ENCODE results near the gene CCT8L2. TPM values are rescaled to one million over a fixed set of nuclear protein-coding genes. Genes with fewer than 3 reads are reported as not detected.
"Not testable (repeated sequence)": the region's sequence is repeated elsewhere in the genome, so short reads cannot be mapped to it uniquely, and the experiment has no call there.

Gene CCT8L2
- polyA plus RNA-seq, 3 donors, result 0.09 TPM; not detected in 2

- DNase-seq (ENCODE audit: extremely low read depth in 1 of 11, low read depth in 9 of 11, low spot score in 4 of 11), result no peak
Measured at GRCh38 chr22:16563555-16564520, 28.8 kb downstream of the CCT8L2 start.

GRCh38 chr22:16562711-16563554 lies 29.7 kb downstream of the CCT8L2 start:
- DNase-seq (ENCODE audit: extremely low read depth in 1 of 11, low read depth in 9 of 11, low spot score in 4 of 11), result no peak

- DNase-seq (ENCODE audit: extremely low read depth in 1 of 11, low read depth in 9 of 11, low spot score in 4 of 11), result not testable (repeated sequence)
Measured at GRCh38 chr22:16561093-16561658, 31.4 kb downstream of the CCT8L2 start.

- not testable (repeated sequence) for DNase-seq (ENCODE audit: extremely low read depth in 1 of 11, low read depth in 9 of 11, low spot score in 4 of 11)
Measured at GRCh38 chr22:16560651-16561050, 32.0 kb downstream of the CCT8L2 start.

- DNase-seq (ENCODE audit: extremely low read depth in 1 of 11, low read depth in 9 of 11, low spot score in 4 of 11), result not testable (repeated sequence)
Measured at GRCh38 chr22:16559996-16560395, 32.6 kb downstream of the CCT8L2 start.

GRCh38 chr22:16559056-16559955 lies 33.3 kb downstream of the CCT8L2 start:
- no peak for DNase-seq (ENCODE audit: extremely low read depth in 1 of 11, low read depth in 9 of 11, low spot score in 4 of 11)

GRCh38 chr22:16558376-16558945 lies 34.1 kb downstream of the CCT8L2 start:
- DNase-seq (ENCODE audit: extremely low read depth in 1 of 11, low read depth in 9 of 11, low spot score in 4 of 11), result not testable (repeated sequence)

- DNase-seq (ENCODE audit: extremely low read depth in 1 of 11, low read depth in 9 of 11, low spot score in 4 of 11), result not testable (repeated sequence)
Measured at GRCh38 chr22:16557511-16557910, 35.1 kb downstream of the CCT8L2 start.

GRCh38 chr22:16555077-16555994 lies 37.3 kb downstream of the CCT8L2 start:
- not testable (repeated sequence) for DNase-seq (ENCODE audit: extremely low read depth in 1 of 11, low read depth in 9 of 11, low spot score in 4 of 11)

- DNase-seq (ENCODE audit: extremely low read depth in 1 of 11, low read depth in 9 of 11, low spot score in 4 of 11), result not testable (repeated sequence)
Measured at GRCh38 chr22:16543310-16543709, 49.3 kb downstream of the CCT8L2 start.

Other genes starting within 250 kb of the CCT8L2 start
- not detected for gene XKR3, start 232.6 kb upstream of the CCT8L2 start, polyA plus RNA-seq (ENCODE audit: insufficient read length in 3 of 3)

Data from renal cortex interstitium (tissue), 11 donors.